GM19467 (cell line): ENCODE results near the gene CYBA.
"Not testable (repeated sequence)": the region's sequence is repeated elsewhere in the genome, so short reads cannot be mapped to it uniquely, and the experiment has no call there.

Experiments used
- ATAC-seq: cut with Tn5 transposase; IDR thresholded peaks from one replicate; pipeline ENCODE4 v1.9.1; 2021; ENCODE audit warnings: mild to moderate bottlenecking, moderate library complexity; ENCODE audit not compliant: unreplicated experiment

CYBA gene

GRCh38 chr16:88614818-88615580 is 35.9 kb downstream of the CYBA start:
- ATAC-seq: no peak

- ATAC-seq: no peak
Observed at GRCh38 chr16:88613911-88614817, 36.7 kb downstream of the CYBA start.

GRCh38 chr16:88613293-88613692 is 37.6 kb downstream of the CYBA start:
- no peak for ATAC-seq

GRCh38 chr16:88610909-88611812 is 39.7 kb downstream of the CYBA start:
- ATAC-seq: no peak

- no peak for ATAC-seq
Observed at GRCh38 chr16:88610080-88610479, 40.8 kb downstream of the CYBA start.

GRCh38 chr16:88609426-88609825 is 41.4 kb downstream of the CYBA start:
- ATAC-seq: not testable (repeated sequence)

GRCh38 chr16:88608076-88608475 is 42.8 kb downstream of the CYBA start:
- no peak for ATAC-seq

GRCh38 chr16:88606148-88606757 is 44.6 kb downstream of the CYBA start:
- ATAC-seq: no peak

GRCh38 chr16:88605186-88606147 is 45.4 kb downstream of the CYBA start:
- no peak for ATAC-seq

- ATAC-seq: no peak
Observed at GRCh38 chr16:88602091-88602490, 48.8 kb downstream of the CYBA start.

- no peak for ATAC-seq
Observed at GRCh38 chr16:88601313-88602036, 49.4 kb downstream of the CYBA start.

GRCh38 chr16:88600539-88600896 is 50.3 kb downstream of the CYBA start:
- ATAC-seq: no peak

GRCh38 chr16:88599825-88600538 is 50.9 kb downstream of the CYBA start:
- ATAC-seq: no peak

GRCh38 chr16:88599092-88599733 is 51.6 kb downstream of the CYBA start:
- ATAC-seq: no peak

GRCh38 chr16:88597856-88598491 is 52.9 kb downstream of the CYBA start:
- ATAC-seq: no peak

GRCh38 chr16:88596483-88596882 is 54.4 kb downstream of the CYBA start:
- ATAC-seq: no peak

- no peak for ATAC-seq
Observed at GRCh38 chr16:88595921-88596320, 54.9 kb downstream of the CYBA start.
